Calu3 (cell line): ENCODE results near the gene IKZF1. TPM values are rescaled to one million over a fixed set of nuclear protein-coding genes. Genes with fewer than 3 reads are reported as not detected.

Source experiments
- BruUV-seq: library from RNA; stranded (reverse); fragments of 400-500 nt; replicated peaks from 2 replicates; lab custom pipeline; 2021; lab: Mats Ljungman, UMichigan
- CTCF ChIA-PET: fragments of 300-600 bp; sonication (Branson Sonifier 250); formaldehyde crosslinking; loops from one replicate; lab custom pipeline; 2022; ENCODE audit warnings: antibody characterized with exemption; lab: Charles Lee
- DNase-seq: peaks from one replicate; pipeline ENCODE4 v3.0.0; 2022
- H3K27ac Mint-ChIP-seq: one replicate; pipeline ENCODE4 v1.8.0; 2022; ENCODE audit warnings: mixed read lengths; ENCODE audit not compliant: unreplicated experiment
- H3K27me3 Mint-ChIP-seq: one replicate; pipeline ENCODE4 v1.8.0; 2022; ENCODE audit warnings: mixed read lengths; ENCODE audit not compliant: unreplicated experiment
- H3K36me3 Mint-ChIP-seq: one replicate; pipeline ENCODE4 v1.8.0; 2022; ENCODE audit warnings: mild to moderate bottlenecking, moderate library complexity, mixed read lengths; ENCODE audit not compliant: insufficient read depth, unreplicated experiment
- H3K4me1 Mint-ChIP-seq: one replicate; pipeline ENCODE4 v1.8.0; 2022; ENCODE audit warnings: mild to moderate bottlenecking, low read depth, mixed read lengths; ENCODE audit not compliant: unreplicated experiment
- H3K4me3 Mint-ChIP-seq: one replicate; pipeline ENCODE4 v1.8.0; 2022; ENCODE audit warnings: mild to moderate bottlenecking, low read depth, moderate library complexity, mixed read lengths; ENCODE audit not compliant: unreplicated experiment
- H3K9me3 Mint-ChIP-seq: one replicate; pipeline ENCODE4 v1.8.0; 2022; ENCODE audit warnings: low read depth, mixed read lengths; ENCODE audit not compliant: unreplicated experiment
- intact Hi-C: fragments of 100-400 bp; cut with micrococcal nuclease; formaldehyde crosslinking; loops from one replicate; pipeline ENCODE4 v1.10.0; 2022; ENCODE audit not compliant: unreplicated experiment
- total RNA-seq: library from RNA; stranded (reverse); gene quantifications from 2 replicates; pipeline ENCODE4 v1.2.3, GENCODE V29; 2022
- TF ChIP-seq, protein P1 (sequence below): fragments of 200-600 bp; IDR thresholded peaks from one replicate; pipeline ENCODE4 v1.8.0; 2022; ENCODE audit warnings: antibody characterized with exemption; ENCODE audit not compliant: unreplicated experiment

Gene IKZF1
- total RNA-seq, 1 experiment from 2014 or later = 0.28 TPM

DNA sequence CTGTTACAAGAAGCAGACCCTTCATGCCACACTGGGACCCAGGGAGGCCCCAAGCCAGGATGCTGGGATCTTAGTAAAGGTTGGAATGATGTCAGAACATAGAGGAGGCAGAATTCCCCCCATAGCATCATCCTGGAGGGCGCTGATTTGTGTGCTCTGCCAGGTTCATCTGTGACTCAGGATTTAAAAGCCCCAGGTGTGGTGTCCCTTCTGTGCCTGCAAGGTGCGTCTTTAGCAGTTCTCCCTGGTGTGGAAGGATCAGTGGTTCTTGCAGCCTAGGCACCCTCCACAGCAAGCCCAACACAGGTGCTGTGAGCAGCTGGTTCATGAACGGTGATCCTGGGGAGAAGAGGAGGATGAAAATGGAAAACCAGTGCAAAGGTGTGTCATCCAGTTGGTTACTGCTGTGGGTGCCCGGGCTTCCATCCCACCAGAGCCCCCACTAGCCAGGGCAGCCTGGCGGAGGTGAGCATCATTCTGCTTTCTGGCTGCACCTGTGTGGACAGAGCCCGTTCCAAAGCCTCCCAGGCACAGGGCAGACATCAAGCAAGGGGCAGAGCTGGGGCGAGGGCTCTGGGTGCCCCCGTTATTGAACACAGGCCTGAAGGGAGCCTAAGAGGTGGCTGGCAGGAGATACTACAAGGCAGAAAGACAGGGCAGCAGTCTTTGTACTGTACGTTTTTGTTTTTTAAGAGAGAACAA lies 49.5 kb downstream of the IKZF1 start:
- CTCF ChIA-PET = no interaction called here
- no peaks in the 10 kb centered on the region for H3K4me1 Mint-ChIP-seq
- H3K4me3 Mint-ChIP-seq = no peak overlapping the region
- DNase-seq = no peak
- H3K27me3 Mint-ChIP-seq = peaks cover 100% of the 10 kb centered on the region
- no peaks in the 10 kb centered on the region for H3K9me3 Mint-ChIP-seq
- intact Hi-C loops = no loop called here
- H3K36me3 Mint-ChIP-seq = no peaks in the 10 kb centered on the region
- no peak overlapping the region for H3K27ac Mint-ChIP-seq
- no TSS peak for BruUV-seq
- TF ChIP-seq, protein P1, sequence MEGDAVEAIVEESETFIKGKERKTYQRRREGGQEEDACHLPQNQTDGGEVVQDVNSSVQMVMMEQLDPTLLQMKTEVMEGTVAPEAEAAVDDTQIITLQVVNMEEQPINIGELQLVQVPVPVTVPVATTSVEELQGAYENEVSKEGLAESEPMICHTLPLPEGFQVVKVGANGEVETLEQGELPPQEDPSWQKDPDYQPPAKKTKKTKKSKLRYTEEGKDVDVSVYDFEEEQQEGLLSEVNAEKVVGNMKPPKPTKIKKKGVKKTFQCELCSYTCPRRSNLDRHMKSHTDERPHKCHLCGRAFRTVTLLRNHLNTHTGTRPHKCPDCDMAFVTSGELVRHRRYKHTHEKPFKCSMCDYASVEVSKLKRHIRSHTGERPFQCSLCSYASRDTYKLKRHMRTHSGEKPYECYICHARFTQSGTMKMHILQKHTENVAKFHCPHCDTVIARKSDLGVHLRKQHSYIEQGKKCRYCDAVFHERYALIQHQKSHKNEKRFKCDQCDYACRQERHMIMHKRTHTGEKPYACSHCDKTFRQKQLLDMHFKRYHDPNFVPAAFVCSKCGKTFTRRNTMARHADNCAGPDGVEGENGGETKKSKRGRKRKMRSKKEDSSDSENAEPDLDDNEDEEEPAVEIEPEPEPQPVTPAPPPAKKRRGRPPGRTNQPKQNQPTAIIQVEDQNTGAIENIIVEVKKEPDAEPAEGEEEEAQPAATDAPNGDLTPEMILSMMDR = no peak

DNA sequence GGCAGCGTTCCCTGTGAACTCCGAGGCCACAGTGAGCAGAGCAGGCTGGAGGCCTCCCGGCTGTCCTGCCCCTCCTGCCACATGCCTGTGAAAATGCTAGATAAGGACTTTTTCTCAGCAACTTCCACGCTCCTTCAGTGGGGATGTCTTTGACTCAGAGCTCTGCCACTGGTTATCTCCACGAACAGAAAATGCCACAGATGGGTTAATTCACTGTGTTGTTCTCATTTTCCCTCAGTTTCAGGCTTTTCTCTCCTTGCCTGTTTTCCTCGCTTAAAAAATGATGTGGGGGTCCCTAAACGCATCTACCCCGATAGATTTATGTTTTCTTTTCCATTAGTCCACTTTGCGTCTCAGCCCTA lies 51.3 kb downstream of the IKZF1 start:
- intact Hi-C loops = no loop called here
- DNase-seq = no peak

DNA sequence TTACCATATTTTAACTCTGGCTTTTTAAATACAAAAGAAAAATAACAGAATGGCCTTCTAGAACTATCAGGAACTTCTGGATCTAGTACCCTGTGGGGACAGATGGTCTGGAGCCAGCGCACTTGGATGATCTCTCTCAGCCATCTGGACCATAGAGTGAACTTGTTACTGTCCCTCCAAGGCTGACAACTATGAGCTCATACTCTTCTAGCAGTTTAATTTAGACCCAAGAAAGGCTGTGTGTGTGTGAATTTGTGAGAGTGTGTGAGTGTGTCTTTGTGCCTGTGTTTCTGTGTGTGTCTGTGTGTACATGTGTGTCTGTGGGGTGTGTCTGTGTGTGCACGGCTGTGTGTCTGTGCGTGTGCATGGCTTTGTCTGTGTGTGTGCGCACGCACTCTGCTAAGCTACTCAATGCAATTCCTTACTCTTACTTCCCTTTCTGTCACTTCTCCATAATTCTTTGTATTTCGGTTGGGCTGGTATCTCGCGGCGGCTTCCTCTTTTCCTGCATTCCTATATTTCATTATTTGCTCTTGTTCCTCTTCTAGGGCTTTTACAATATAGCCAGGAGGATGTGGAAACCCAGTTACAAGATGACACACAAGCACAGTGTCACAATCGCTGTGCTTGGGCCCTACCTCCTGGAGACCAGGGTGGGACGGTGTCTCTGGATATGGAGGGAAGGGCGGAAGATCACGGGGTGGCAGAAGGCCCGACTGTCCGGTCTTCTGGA lies 51.9 kb downstream of the IKZF1 start:
- H3K27me3 Mint-ChIP-seq = peaks cover 100% of the 10 kb centered on the region
- H3K9me3 Mint-ChIP-seq = no peaks in the 10 kb centered on the region
- H3K4me3 Mint-ChIP-seq = no peak overlapping the region
- TF ChIP-seq, protein P1 = no peak
- H3K4me1 Mint-ChIP-seq = no peaks in the 10 kb centered on the region
- DNase-seq = no peak
- H3K27ac Mint-ChIP-seq = no peak overlapping the region
- BruUV-seq = no TSS peak
- intact Hi-C loops = no loop called here
- CTCF ChIA-PET = no interaction called here
- H3K36me3 Mint-ChIP-seq = no peaks in the 10 kb centered on the region

More for the DNA sequence above, 51.3 kb downstream of the IKZF1 start:
- Mint-ChIP-seq H3K4me3 (no peak overlapping the region), H3K9me3 (no peaks in the 10 kb centered on the region), H3K36me3 (no peaks in the 10 kb centered on the region), H3K27me3 (peaks cover 100% of the 10 kb centered on the region), H3K4me1 (no peaks in the 10 kb centered on the region), H3K27ac (no peak overlapping the region)
- no TSS peak for BruUV-seq
- TF ChIP-seq, protein P1 = no peak
- CTCF ChIA-PET = no interaction called here

DNA sequence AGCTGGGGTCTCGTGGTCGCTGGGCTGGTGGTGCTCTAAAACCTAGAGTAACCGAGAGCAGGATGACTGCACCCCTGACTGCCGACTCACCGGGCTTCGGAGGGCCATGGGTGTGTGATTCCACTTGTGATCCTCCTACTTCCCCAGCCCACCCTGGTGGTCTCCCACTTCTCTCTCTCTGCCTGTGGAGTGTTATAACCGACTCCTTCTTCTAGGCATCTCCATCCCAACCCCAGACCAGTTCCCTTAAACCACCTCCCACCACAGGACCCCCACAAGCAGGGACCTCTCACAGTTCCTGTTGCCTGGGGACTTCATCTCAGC lies 52.4 kb downstream of the IKZF1 start:
- CTCF ChIA-PET = no interaction called here
- no peak for DNase-seq
- Mint-ChIP-seq H3K27me3 (peaks cover 100% of the 10 kb centered on the region), H3K36me3 (no peaks in the 10 kb centered on the region), H3K4me3 (no peak overlapping the region), H3K27ac (no peak overlapping the region), H3K4me1 (no peaks in the 10 kb centered on the region), H3K9me3 (no peaks in the 10 kb centered on the region)
- intact Hi-C loops = no loop called here
- BruUV-seq = no TSS peak
- TF ChIP-seq, protein P1 = no peak
